IPS-11a (cell line): ENCODE measurements around the gene RASSF4.
A peak's percentile ranks its signal among the peaks of the same experiment; 100 is the strongest.
"Not testable (repeated sequence)": the region's sequence is repeated elsewhere in the genome, so short reads cannot be mapped to it uniquely, and the experiment has no call there.

Experiments used
- H3K4me3 ChIP-seq: one replicate; pipeline ENCODE4 v1.5.1; 2013; ENCODE audit warnings: low read depth, low read length, control low read depth

The RASSF4 gene

DNA sequence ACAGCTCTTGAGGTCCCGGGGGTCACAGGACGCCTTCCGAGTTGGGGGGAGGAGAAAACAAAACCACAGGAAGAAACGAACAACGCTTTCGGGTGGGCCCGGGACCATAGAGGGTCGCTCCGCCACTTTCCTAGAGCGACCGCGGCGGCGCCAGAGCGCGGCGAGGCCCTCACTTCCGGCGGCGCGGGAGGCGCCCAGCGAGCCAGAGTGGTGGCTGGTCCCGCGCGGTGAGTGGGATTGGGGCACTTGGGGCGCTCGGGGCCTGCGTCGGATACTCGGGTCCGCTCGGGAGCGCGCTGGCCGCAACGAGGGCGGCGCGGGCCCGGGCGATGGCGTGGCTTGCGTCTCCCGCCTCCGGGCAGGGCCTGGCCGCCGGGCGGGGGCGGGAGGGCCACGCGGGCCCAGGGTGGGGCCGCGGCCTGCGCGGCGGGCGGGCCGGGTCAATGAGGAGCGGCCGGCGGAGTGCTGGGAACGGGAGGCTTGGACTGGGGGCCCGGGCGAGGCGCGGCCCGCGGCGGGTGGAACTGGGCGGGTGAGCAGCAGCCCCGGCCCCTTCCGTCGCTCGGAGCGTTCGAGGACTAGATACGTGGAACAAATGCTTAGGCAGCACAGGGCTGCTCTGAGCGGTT is 41.3 kb downstream of the RASSF4 start, which contains the start of gene ZNF22:
Gene ZNF22, plus strand, starts transcription at position 172 of the 629 bp plus-strand sequence. CDS start 2,446 bp downstream, outside the sequence.
- peak within 1 kb of the TSS; percentile 57 for H3K4me3 ChIP-seq

DNA sequence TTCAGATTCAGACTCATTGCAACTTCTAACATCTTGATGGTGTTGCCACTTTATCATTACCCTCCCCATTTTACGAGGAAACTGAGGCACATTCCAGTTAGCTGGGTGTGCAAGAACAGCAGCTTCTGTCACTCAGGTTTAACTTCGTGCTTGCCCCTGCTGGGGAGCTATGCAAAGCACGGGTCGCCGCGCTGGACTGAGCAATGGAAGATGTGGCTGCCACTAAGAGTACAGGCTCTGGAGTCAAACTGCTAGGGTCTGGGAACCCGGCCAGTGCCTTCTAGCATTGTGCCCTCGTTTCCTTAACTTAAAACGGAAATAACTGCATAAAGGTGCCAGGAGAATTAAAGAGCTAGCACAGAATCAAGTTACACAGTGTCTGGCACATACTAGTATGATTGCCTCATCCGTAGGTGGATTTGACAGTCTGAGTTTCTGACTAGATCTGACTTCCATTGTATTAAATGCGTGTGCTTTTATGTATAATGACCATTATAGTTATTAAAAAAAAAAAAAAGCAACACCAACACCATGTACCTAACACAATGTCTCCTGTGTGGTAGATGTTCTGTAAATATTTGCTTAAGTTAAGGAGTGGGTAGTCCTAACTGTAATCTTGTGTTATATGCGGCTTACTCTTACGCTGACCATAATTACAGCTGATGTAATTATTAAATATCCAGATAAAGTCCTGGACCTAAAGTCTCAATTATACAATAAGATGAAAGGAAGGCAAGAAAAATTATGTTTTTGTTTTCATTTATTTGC is 42.0 kb downstream of the RASSF4 start:
- H3K4me3 ChIP-seq, result peak overlapping the region; percentile 57

- no peak overlapping the region for H3K4me3 ChIP-seq
These were observed 43.9 kb downstream of the RASSF4 start for GRCh38 chr10:45003432-45004000.

DNA sequence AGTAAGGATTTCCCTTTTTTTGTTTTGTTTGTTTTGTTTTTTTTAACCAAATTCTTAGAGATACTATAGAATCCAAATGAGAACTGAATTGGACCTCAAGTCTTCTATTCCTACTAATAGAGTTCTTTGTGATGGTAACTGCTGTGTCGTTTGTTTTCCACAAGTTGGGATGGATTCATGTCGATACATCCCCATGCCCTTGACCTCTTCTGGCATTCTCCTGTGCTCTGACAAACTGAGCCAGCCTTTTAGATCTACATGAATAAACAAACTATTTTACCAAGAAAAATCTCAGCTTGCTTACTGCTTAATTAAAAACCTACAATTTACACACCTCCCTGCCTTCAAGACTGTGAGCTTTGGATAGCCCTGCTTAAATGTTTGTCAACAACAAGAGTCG is 45.1 kb downstream of the RASSF4 start:
- H3K4me3 ChIP-seq, result no peak overlapping the region

DNA sequence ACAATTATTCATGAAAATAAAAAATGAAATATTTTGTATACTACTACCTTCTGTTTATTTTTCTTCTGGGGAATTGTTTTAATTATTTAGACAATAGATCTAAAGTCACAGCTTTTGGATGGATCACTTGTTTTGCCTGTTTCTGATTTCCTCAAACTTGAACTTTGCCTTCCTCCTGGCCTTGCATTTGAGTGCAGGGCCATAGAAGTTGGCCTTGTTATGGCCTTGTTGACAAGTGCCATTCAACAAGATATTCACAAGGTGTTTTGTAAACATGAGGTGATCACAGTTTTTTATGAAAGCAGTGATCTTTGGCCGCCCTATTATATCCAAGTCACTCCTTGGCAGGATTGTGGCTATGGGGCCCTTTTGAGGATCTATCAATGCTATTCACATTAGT is 45.7 kb downstream of the RASSF4 start:
- no peak overlapping the region for H3K4me3 ChIP-seq

DNA sequence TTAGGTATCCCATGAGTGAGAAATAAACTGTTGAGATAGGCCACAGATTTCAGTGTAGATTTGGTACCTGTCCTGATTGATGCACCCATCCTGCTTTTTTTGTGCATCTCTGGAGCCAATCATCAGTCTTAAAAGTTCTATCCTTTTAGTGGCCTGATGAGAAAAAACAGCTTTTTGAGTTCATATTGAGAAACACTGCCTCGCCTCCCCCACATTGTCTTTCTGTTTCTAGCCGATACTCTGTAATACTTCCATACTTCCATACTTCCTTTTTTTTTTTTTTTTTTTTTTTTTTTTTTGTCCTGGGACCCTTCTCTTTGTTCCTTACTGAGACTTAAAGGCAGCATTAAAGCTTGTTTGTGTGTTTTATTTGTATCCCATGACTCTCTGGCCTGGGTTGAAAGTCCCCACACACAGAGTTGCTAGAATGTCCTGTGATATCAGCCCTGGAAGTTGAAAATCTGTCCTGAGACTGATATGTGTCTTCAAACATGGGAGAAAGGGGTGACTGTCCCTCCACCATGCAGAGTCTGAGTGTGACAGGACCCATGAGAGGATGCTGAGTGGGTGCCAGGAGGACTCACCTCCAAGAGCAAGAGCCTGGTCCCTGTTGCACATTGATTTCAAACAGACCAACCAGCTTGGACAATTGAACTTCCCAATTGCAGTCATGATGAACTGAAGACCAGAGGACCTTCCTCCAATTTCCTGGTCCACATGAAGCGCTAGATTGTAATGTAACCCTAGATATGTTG is 46.9 kb downstream of the RASSF4 start:
- no peak overlapping the region for H3K4me3 ChIP-seq

- no peak overlapping the region for H3K4me3 ChIP-seq
These were observed 49.0 kb downstream of the RASSF4 start for GRCh38 chr10:45008524-45009161.

DNA sequence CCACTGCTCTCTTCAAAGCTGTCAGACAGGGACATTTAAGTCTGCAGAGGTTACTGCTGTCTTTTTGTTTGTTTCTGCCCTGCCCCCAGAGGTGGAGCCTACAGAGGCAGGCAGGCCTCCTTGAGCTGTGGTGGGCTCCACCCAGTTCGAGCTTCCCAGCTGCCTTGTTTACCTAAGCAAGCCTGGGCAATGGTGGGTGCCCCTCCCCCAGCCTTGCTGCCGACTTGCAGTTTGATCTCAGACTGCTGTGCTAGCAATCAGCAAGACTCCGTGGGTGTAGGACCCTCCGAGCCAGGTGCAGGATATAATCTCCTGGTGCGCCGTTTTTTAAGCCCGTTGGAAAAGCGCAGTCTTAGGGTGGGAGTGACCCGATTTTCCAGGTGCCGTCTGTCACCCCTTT is 55.0 kb downstream of the RASSF4 start:
- H3K4me3 ChIP-seq, result not testable (repeated sequence)

DNA sequence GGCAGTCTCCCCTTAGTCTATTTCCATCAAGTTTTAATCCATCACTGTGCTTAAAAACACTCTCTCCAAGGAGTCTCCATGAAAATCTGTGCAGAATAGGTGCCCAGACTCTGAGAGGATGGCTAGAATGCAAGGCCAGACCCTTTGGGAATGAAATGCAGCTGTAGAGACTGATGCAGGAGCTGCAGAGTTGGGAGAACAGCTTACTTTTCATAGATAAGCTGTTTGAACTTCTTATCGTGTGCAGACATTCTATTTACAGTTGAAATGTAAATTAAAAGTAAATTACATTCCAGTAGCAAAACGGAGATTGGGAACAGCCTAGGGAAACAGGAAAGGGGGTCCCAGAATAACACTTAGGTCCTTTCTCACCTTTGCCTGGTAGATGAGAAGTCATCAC is 56.0 kb downstream of the RASSF4 start:
- H3K4me3 ChIP-seq, result no peak overlapping the region

DNA sequence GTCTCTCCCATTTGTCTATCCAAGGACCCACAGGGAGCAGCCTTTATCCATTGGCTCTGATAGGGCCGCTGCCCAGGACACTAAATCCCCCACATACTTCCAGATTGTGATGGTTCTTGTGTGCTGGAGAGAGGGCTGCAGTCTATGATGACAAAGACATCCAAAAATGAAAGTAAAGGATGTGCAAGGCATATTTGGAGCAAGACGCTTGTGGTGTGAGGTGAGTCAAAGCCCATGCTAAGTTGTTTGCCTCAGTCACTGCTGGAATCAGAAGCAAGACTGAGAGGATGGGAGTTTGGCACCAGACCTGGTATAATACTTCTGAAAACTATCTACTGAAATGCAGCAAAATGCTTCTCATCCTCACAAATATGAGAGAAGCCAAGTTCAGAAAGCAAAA is 63.8 kb downstream of the RASSF4 start:
- no peak overlapping the region for H3K4me3 ChIP-seq

GRCh38 chr10:45034301-45034700 is 74.7 kb downstream of the RASSF4 start:
- H3K4me3 ChIP-seq, result no peak overlapping the region

DNA sequence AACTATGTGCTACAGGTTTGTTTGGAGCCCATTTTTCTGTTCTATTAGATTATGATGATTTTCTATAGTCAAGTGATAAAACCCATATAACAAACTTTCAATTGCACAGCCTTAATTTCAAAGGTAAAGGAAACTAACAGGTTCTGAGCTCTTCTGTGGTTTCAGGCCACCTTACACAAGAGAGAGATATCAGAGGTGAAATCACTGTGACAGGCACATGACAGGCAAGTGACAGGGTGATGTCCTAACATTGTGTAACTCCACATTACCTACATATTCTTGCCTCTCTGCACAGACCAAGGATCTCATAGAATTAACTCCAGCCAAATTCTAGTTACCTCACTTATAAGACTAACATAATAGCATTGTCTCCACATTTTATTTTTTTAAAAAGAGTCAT is 76.1 kb downstream of the RASSF4 start:
- H3K4me3 ChIP-seq, result no peak overlapping the region

DNA sequence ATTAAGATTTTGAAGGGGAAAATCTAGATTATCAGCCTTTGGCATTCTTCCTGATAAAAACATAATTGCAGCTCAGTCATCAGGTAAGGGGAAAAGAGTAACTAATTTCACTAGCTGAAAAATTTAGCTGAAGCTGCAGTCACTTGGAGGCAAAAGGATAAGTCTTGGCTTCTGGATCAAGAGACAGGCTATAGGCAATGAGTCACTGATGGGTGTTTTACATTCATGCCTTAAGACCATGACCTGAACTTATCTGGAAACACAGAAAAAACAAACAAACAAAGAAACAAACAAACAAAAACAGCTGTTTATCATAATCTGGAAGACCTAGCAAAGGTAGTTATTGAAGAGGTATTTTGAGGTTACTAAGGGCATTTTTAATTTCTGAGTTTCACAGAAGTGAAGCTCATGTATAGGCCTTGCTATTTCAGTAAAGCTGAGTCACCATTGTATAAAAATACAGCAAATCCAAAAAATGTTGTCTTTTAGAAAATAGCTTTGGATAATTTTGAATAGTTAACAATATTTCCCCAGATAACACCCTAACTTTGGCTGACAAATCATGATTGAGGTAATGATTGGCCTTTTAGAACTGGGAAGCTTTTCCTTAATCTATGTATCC is 81.4 kb downstream of the RASSF4 start:
- no peak overlapping the region for H3K4me3 ChIP-seq

- no peak overlapping the region for H3K4me3 ChIP-seq
These were observed 84.7 kb downstream of the RASSF4 start for GRCh38 chr10:45044290-45044689.
